GDM1 (cell line): Measurements from ENCODE around the gene DELE1.
"Not testable (repeated sequence)": the region's sequence is repeated elsewhere in the genome, so short reads cannot be mapped to it uniquely, and the experiment has no call there.

ENCODE experiments used
- DNase-seq: peaks from one replicate; lab custom pipeline; 2025; lab: John Stamatoyannopoulos, UW

Gene DELE1

GRCh38 chr5:141883892-141884318, 39.8 kb upstream of the DELE1 start:
- DNase-seq = no peak

GRCh38 chr5:141889282-141889871, 34.3 kb upstream of the DELE1 start:
- no peak for DNase-seq

- DNase-seq = not testable (repeated sequence)
Measured at GRCh38 chr5:141890429-141890828, 33.2 kb upstream of the DELE1 start.

GRCh38 chr5:141897425-141897824, 26.2 kb upstream of the DELE1 start:
- no peak for DNase-seq

- no peak for DNase-seq
Measured at GRCh38 chr5:141898448-141899049, 25.1 kb upstream of the DELE1 start.

- no peak for DNase-seq
Measured at GRCh38 chr5:141902015-141902814, 21.5 kb upstream of the DELE1 start.

- DNase-seq = peak; percentile 41
Measured at GRCh38 chr5:141903261-141903660, 20.4 kb upstream of the DELE1 start.

GRCh38 chr5:141904551-141904950, 19.1 kb upstream of the DELE1 start:
- DNase-seq = no peak

GRCh38 chr5:141906517-141906916, 17.2 kb upstream of the DELE1 start:
- DNase-seq = no peak

- no peak for DNase-seq
Measured at GRCh38 chr5:141906972-141907371, 16.7 kb upstream of the DELE1 start.

GRCh38 chr5:141908796-141909195, 14.9 kb upstream of the DELE1 start:
- no peak for DNase-seq

GRCh38 chr5:141909212-141909611, 14.5 kb upstream of the DELE1 start:
- no peak for DNase-seq

GRCh38 chr5:141910271-141910673, 13.4 kb upstream of the DELE1 start:
- DNase-seq = no peak

GRCh38 chr5:141913560-141914198, 10.0 kb upstream of the DELE1 start:
- no peak for DNase-seq

GRCh38 chr5:141914199-141914743, 9.4 kb upstream of the DELE1 start:
- DNase-seq = no peak

GRCh38 chr5:141914797-141915196, 8.9 kb upstream of the DELE1 start:
- DNase-seq = no peak

GRCh38 chr5:141915881-141916336, 7.8 kb upstream of the DELE1 start:
- no peak for DNase-seq

- no peak for DNase-seq
Measured at GRCh38 chr5:141916522-141916921, 7.1 kb upstream of the DELE1 start.

- DNase-seq = no peak
Measured at GRCh38 chr5:141917760-141918159, 5.9 kb upstream of the DELE1 start.

GRCh38 chr5:141919218-141920119, 4.2 kb upstream of the DELE1 start:
- no peak for DNase-seq

- DNase-seq = no peak
Measured at GRCh38 chr5:141920771-141921170, 2.9 kb upstream of the DELE1 start.
